RWPE1 (cell line): ENCODE data around the gene RTN4.

Source experiments
- CTCF ChIA-PET: fragments of 350-600 bp; sonication (Branson Sonifier 250); formaldehyde crosslinking; extraction: SDS; loops from one replicate; lab custom pipeline; 2021; lab: Yijun Ruan, JAX
- POLR2A ChIA-PET: fragments of 400-600 bp; formaldehyde crosslinking; extraction: SDS; loops from one replicate; lab custom pipeline; 2020; ENCODE audit warnings: antibody characterized with exemption; ENCODE audit not compliant: low non-redundant PET; lab: Yijun Ruan, JAX
- DNase-seq: peaks from one replicate; pipeline ENCODE4 v3.0.0; 2012; ENCODE audit warnings: low spot score
- H3K27ac ChIP-seq: fragments of 450-650 bp; 2 replicates; pipeline ENCODE4 v1.5.1; 2017
- TF ChIP-seq, protein P1 (sequence below): fragments of 450-650 bp; conservative IDR thresholded peaks from 2 replicates; pipeline ENCODE4 v1.5.1; 2017; ENCODE audit warnings: low read depth, mild to moderate bottlenecking

Gene RTN4

DNA sequence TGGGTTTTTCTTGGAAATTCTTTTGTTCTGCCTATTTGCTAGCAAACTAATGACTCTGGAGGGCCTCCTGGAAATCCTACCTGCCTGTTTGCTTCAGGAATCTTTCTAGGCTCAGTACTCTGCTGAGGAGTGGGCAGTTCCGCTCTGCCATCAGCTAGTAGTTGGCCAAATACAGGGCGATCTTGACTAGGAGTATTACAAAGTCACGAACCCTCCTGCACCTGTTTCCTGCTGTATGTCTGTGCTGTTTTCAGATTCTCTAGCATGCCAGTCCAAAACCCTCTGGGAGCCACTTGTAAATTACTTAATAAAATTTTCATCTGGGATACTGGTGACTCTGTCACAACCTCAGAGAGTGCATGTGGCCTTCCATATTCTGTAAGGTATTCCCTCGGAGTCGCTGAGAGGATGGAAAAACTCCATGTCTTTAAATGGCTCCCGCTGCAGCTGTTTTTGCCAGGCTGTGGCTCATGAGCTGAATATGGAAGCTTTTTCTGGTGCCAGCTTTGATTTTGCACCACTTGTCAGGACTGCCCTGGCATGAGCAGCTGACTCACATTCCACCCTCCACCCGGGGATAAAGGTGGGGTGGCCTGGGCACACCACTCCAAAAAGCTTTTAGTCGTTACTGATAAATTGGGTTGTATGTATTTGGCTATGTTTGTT is 123.0 kb downstream of the RTN4 start:
- TF ChIP-seq, protein P1, sequence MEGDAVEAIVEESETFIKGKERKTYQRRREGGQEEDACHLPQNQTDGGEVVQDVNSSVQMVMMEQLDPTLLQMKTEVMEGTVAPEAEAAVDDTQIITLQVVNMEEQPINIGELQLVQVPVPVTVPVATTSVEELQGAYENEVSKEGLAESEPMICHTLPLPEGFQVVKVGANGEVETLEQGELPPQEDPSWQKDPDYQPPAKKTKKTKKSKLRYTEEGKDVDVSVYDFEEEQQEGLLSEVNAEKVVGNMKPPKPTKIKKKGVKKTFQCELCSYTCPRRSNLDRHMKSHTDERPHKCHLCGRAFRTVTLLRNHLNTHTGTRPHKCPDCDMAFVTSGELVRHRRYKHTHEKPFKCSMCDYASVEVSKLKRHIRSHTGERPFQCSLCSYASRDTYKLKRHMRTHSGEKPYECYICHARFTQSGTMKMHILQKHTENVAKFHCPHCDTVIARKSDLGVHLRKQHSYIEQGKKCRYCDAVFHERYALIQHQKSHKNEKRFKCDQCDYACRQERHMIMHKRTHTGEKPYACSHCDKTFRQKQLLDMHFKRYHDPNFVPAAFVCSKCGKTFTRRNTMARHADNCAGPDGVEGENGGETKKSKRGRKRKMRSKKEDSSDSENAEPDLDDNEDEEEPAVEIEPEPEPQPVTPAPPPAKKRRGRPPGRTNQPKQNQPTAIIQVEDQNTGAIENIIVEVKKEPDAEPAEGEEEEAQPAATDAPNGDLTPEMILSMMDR = no peak
- H3K27ac ChIP-seq = no peak overlapping the region
- CTCF ChIA-PET = no interaction called here
- POLR2A ChIA-PET = no interaction called here
- no peak for DNase-seq

DNA sequence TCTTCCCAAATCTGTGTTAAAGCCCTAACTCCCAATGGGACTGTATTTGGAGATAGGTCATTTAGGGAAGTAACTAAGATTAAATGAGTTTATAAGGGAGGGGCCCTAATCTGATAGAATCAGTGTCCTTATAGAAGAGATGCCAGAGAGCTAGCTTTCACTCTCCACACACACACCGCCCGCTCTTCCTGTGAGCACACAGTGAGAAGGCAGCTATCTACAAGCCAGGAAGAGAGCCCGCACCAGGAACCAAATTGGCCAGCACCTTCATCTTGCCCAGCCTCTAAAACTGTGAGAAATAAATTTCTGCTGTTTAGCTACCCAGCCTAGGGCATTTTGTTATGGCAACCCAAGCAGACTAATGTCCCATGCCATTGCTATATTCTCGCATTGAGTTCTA is 125.2 kb downstream of the RTN4 start:
- TF ChIP-seq, protein P1 = no peak
- CTCF ChIA-PET = no interaction called here

DNA sequence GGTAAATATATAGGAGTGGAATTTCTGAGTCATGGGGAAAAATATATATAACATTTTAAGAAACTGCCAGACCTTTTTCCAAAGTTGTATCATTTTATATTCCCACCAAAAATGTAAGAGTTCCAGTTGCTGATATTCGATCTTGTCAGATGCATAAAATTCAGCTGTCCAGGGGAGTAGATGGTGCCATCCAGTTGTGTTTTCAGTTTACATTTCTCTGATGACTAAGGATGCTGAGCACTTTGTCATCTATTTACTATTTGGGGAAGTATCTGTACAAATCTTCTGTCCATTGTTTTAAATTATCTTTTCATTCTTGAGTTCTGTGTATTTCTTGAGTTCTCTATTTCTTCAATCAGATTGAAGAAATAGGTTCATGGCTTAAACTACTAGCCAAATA is 126.1 kb downstream of the RTN4 start:
- CTCF ChIA-PET = interaction anchor here (0.7 kb wide), 1 partner anchor 12 kb away, joined by 3 read pairs; no protein-coding TSS in a partner anchor
- DNase-seq = no peak
- POLR2A ChIA-PET = no interaction called here
- no peak overlapping the region for H3K27ac ChIP-seq
- TF ChIP-seq, protein P1 = no peak

More for the DNA sequence above, 125.2 kb downstream of the RTN4 start:
- H3K27ac ChIP-seq = no peak overlapping the region
- POLR2A ChIA-PET = no interaction called here
- no peak for DNase-seq
